SK-N-SH (cell line): Measurements from ENCODE around the gene PLXNB1. TPM values are rescaled to one million over a fixed set of nuclear protein-coding genes. Genes with fewer than 3 reads are reported as not detected.

Experiments used
- CTCF ChIA-PET: fragments of 300-600, 350-600 bp; formaldehyde crosslinking; extraction: SDS; loops from one replicate; lab custom pipeline; 2021; lab: Yijun Ruan, JAX
- POLR2A ChIA-PET: fragments of 350-600 bp; sonication (Branson Sonifier 250); formaldehyde crosslinking; extraction: SDS; loops from one replicate; lab custom pipeline; 2020; ENCODE audit warnings: antibody characterized with exemption, inconsistent platforms; lab: Yijun Ruan, JAX
- DNase-seq: peaks from one replicate; pipeline ENCODE4 v3.0.0; 2012
- H2AFZ ChIP-seq: fragments of 200-600 bp; sonication (generic); 2 replicates; pipeline ENCODE4 v1.8.1; 2016; ENCODE audit warnings: antibody characterized with exemption, mild to moderate bottlenecking, low read depth
- H3F3A ChIP-seq: fragments of 200-600 bp; sonication (generic); replicated peaks from 2 replicates; pipeline ENCODE3; 2016; ENCODE audit warnings: antibody characterized with exemption, mild to moderate bottlenecking; ENCODE audit not compliant: insufficient read depth
- H3K27ac ChIP-seq, 2 experiments: fragments of 200-500 bp in 1 of 2; fragments of 200-600 bp in 1 of 2; sonication (Bioruptor generic) in 1 of 2; sonication (generic), shearing (Covaris generic) in 1 of 2; 2 replicates each; pipeline versions ENCODE4 v1.5.1 to v1.6.1; 2014 to 2016; ENCODE audit warnings: low read depth in 2 of 2, inconsistent platforms in 1 of 2, low read length in 1 of 2, mild to moderate bottlenecking in 1 of 2, mixed read lengths in 1 of 2
- H3K27me3 ChIP-seq: fragments of 200-600 bp; sonication (generic), shearing (Covaris generic); 2 replicates; pipeline ENCODE4 v1.6.1; 2016; ENCODE audit warnings: mixed run types; ENCODE audit not compliant: insufficient read depth
- H3K36me3 ChIP-seq, 2 experiments: fragments of 200-500 bp in 1 of 2; fragments of 200-600 bp in 1 of 2; sonication (Bioruptor generic) in 1 of 2; sonication (generic) in 1 of 2; replicated peaks in 1 of 2; 2 replicates each; pipeline versions ENCODE3 to v1.5.1; 2014 to 2016; ENCODE audit warnings: low read length in 1 of 2, mild to moderate bottlenecking in 1 of 2; ENCODE audit not compliant: insufficient read depth in 2 of 2, control insufficient read depth in 1 of 2
- H3K4me1 ChIP-seq, 2 experiments: fragments of 200-500 bp in 1 of 2; fragments of 200-600 bp in 1 of 2; sonication (Bioruptor generic) in 1 of 2; sonication (generic), shearing (Covaris generic) in 1 of 2; 2 replicates each; pipeline versions ENCODE4 v1.5.1 to v1.6.1; 2014 to 2016; ENCODE audit warnings: low read depth in 1 of 2, low read length in 1 of 2, mixed run types in 1 of 2; ENCODE audit not compliant: insufficient read depth in 2 of 2, control insufficient read depth in 1 of 2
- H3K4me2 ChIP-seq: fragments of 200-600 bp; sonication (generic), shearing (Covaris generic); 2 replicates; pipeline ENCODE4 v1.6.1; 2017; ENCODE audit warnings: mixed run types
- H3K4me3 ChIP-seq, 2 experiments: fragments of 200-500 bp in 1 of 2; fragments of 200-600 bp in 1 of 2; sonication (Bioruptor generic) in 1 of 2; sonication (generic), shearing (Covaris generic) in 1 of 2; 2 replicates each; pipeline versions ENCODE4 v1.5.1 to v1.8.1; 2014 to 2016; ENCODE audit warnings: low read depth in 2 of 2, inconsistent platforms in 1 of 2, low read length in 1 of 2, mild to moderate bottlenecking in 1 of 2, mixed read lengths in 1 of 2, moderate library complexity in 1 of 2
- H3K79me2 ChIP-seq: fragments of 200-600 bp; sonication (generic); 2 replicates; pipeline ENCODE4 v1.8.1; 2017; ENCODE audit warnings: mild to moderate bottlenecking; ENCODE audit not compliant: insufficient read depth
- H3K9ac ChIP-seq: fragments of 200-600 bp; sonication (generic); 2 replicates; pipeline ENCODE4 v1.6.1; 2017; ENCODE audit warnings: mixed run types
- H3K9me2 ChIP-seq: fragments of 200-600 bp; sonication (generic); 2 replicates; pipeline ENCODE4 v1.6.1; 2017; ENCODE audit warnings: mixed run types
- H3K9me3 ChIP-seq: fragments of 200-600 bp; sonication (generic); 2 replicates; pipeline ENCODE4 v1.6.1; 2017; ENCODE audit warnings: mixed run types, mild to moderate bottlenecking, moderate library complexity
- H4K20me1 ChIP-seq: fragments of 200-600 bp; sonication (generic); 2 replicates; pipeline ENCODE4 v1.6.1; 2017; ENCODE audit warnings: mild to moderate bottlenecking, mixed run types; ENCODE audit not compliant: insufficient read depth
- CHD2 ChIP-seq: fragments of 150-350 bp; IDR thresholded peaks from 2 replicates; pipeline ENCODE4 v1.6.1; 2018; ENCODE audit warnings: low read length; ENCODE audit not compliant: partially characterized antibody
- EP300 ChIP-seq, 2 experiments: IDR thresholded peaks; 2 replicates each; pipeline versions ENCODE4 v1.4.0 to v1.6.1; 2012; ENCODE audit warnings: borderline replicate concordance in 1 of 2, low read depth in 1 of 2, low read length in 1 of 2
- EZH2phosphoT487 ChIP-seq: fragments of 200-600 bp; sonication (generic); IDR thresholded peaks from 2 replicates; pipeline ENCODE4 v1.6.1; 2017; ENCODE audit warnings: low read depth, mixed run types, mild to moderate bottlenecking, antibody characterized with exemption, moderate library complexity, borderline replicate concordance
- FOXJ3 ChIP-seq: sonication (generic); formaldehyde crosslinking; IDR thresholded peaks from 2 replicates; pipeline ENCODE4 v1.5.1; 2020; ENCODE audit warnings: mild to moderate bottlenecking, missing genetic modification reagents
- FOXM1 ChIP-seq: IDR thresholded peaks from 2 replicates; pipeline ENCODE4 v1.4.0; 2012; ENCODE audit warnings: low read depth, mild to moderate bottlenecking
- GABPA ChIP-seq: IDR thresholded peaks from 2 replicates; pipeline ENCODE4 v1.4.0; 2012; ENCODE audit warnings: low read depth, mild to moderate bottlenecking
- GATA2 ChIP-seq: sonication (generic); formaldehyde crosslinking; IDR thresholded peaks from 2 replicates; pipeline ENCODE4 v1.5.0; 2020; ENCODE audit warnings: mild to moderate bottlenecking, missing genetic modification reagents
- IRF3 ChIP-seq: fragments of 150-350 bp; IDR thresholded peaks from 2 replicates; pipeline ENCODE4 v1.6.1; 2016; ENCODE audit warnings: mild to moderate bottlenecking, low read depth, low read length
- JUND ChIP-seq: IDR thresholded peaks from 2 replicates; pipeline ENCODE4 v1.4.0; 2012
- MEF2A ChIP-seq: IDR thresholded peaks from 2 replicates; pipeline ENCODE4 v1.4.0; 2012; ENCODE audit warnings: low read depth, borderline replicate concordance
- MXI1 ChIP-seq: IDR thresholded peaks from 2 replicates; pipeline ENCODE4 v1.6.1; 2012; ENCODE audit warnings: mild to moderate bottlenecking, low read depth, low read length, improper control_type of control experiment
- POLR2AphosphoS5 ChIP-seq: IDR thresholded peaks from 2 replicates; pipeline ENCODE4 v1.6.1; 2012; ENCODE audit warnings: low read depth, low read length
- RAD21 ChIP-seq: IDR thresholded peaks from 2 replicates; pipeline ENCODE4 v1.6.1; 2012; ENCODE audit warnings: mild to moderate bottlenecking, low read length
- RCOR1 ChIP-seq: fragments of 150-350 bp; IDR thresholded peaks from 2 replicates; pipeline ENCODE4 v1.6.1; 2017; ENCODE audit warnings: antibody characterized with exemption, low read length
- RFX5 ChIP-seq: IDR thresholded peaks from 2 replicates; pipeline ENCODE4 v1.6.1; 2012; ENCODE audit warnings: mild to moderate bottlenecking, improper control_type of control experiment, low read length
- RXRA ChIP-seq: IDR thresholded peaks from 2 replicates; pipeline ENCODE4 v1.4.0; 2012; ENCODE audit warnings: low read depth, mild to moderate bottlenecking, borderline replicate concordance
- SMC3 ChIP-seq: IDR thresholded peaks from 2 replicates; pipeline ENCODE4 v1.6.1; 2012; ENCODE audit warnings: low read depth, low read length, improper control_type of control experiment
- TCF12 ChIP-seq: IDR thresholded peaks from 2 replicates; pipeline ENCODE4 v1.4.0; 2012
- TEAD4 ChIP-seq: IDR thresholded peaks from 2 replicates; pipeline ENCODE4 v1.4.0; 2012; ENCODE audit warnings: mild to moderate bottlenecking, borderline replicate concordance; ENCODE audit not compliant: insufficient read depth
- USF1 ChIP-seq: IDR thresholded peaks from 2 replicates; pipeline ENCODE4 v1.4.0; 2012; ENCODE audit warnings: low read depth, borderline replicate concordance
- ZBTB33 ChIP-seq: IDR thresholded peaks from 2 replicates; pipeline ENCODE4 v1.4.0; 2012; ENCODE audit warnings: low read depth, borderline replicate concordance
- WGBS: methylation state at CpG from one replicate; pipeline ENCODE4 v1.1.6; 2017; ENCODE audit warnings: low lambda C conversion rate; 5-methylcytosine and 5-hydroxymethylcytosine counted together
- polyA plus RNA-seq, 3 experiments: library from polyadenylated mRNA; depleted of rRNA; stranded (reverse); fragments of >200 nt; gene quantifications; 2 replicates each; pipeline ENCODE4 v1.2.3, GENCODE V29; 2012
- TF ChIP-seq, protein P1 (sequence below): IDR thresholded peaks from 2 replicates; pipeline ENCODE4 v1.4.0; 2012; ENCODE audit warnings: low read depth
- TF ChIP-seq, protein P2 (sequence below): IDR thresholded peaks from 2 replicates; pipeline ENCODE4 v1.6.1; 2012; ENCODE audit warnings: mild to moderate bottlenecking, low read depth, low read length, moderate library complexity
- TF ChIP-seq, protein P3 (sequence below): fragments of 200-600 bp; sonication (generic); IDR thresholded peaks from 2 replicates; pipeline ENCODE4 v1.6.1; 2017; ENCODE audit warnings: antibody characterized with exemption, mild to moderate bottlenecking, moderate library complexity

PLXNB1 gene
- polyA plus RNA-seq, 1 of the 3 experiments (the other 2 are of a cell fraction) = 39.8 TPM

- ChIA-PET CTCF (interaction anchor here (0.9 to 15.6 kb wide), 8 partner anchors 12 to 129 kb away, joined by 3 to 399 read pairs (median 12); partner anchors contain the start of genes FBXW12 and PLXNB1), POLR2A (interaction anchor here (2.0 kb wide), 1 partner anchor 34 kb away, joined by 8 read pairs; no protein-coding TSS in a partner anchor)
- peaks cover 0 to 17% of the 10 kb centered on the region in 2 experiments for H3K36me3 ChIP-seq
- H3K4me2 ChIP-seq = peak overlapping the region; percentile 35; the same call in 1 of the 2 replicates
- DNase-seq = peak; percentile 18
- no peak overlapping the region for H3K4me3 ChIP-seq
- peaks cover 12% of the 10 kb centered on the region for H3F3A ChIP-seq
- H3K27me3 ChIP-seq = no peaks in the 10 kb centered on the region
- H3K27ac ChIP-seq = peak overlapping the region in 1 of 2 experiments; percentile 65; a peak in 3 of 4 replicates
- H3K9me3 ChIP-seq = no peaks in the 10 kb centered on the region
- no peak overlapping the region for H2AFZ ChIP-seq
- H4K20me1 ChIP-seq = no peaks in the 10 kb centered on the region
- no peak overlapping the region for H3K9ac ChIP-seq
- no peaks in the 10 kb centered on the region for H3K79me2 ChIP-seq
- no peaks in the 10 kb centered on the region for H3K9me2 ChIP-seq
- WGBS = 19% methylated on average over 8 of the region's 8 CpGs
- peaks cover 6 to 23% of the 10 kb centered on the region in 2 experiments; a peak in 2 of 4 replicates for H3K4me1 ChIP-seq
- peak; percentile 75 for TF ChIP-seq USF1
- TF ChIP-seq RXRA = no peak; the same call in 1 of the 2 replicates
- TF ChIP-seq, protein P1, sequence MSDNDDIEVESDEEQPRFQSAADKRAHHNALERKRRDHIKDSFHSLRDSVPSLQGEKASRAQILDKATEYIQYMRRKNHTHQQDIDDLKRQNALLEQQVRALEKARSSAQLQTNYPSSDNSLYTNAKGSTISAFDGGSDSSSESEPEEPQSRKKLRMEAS = peak; percentile 97
- TF ChIP-seq IRF3 = no peak
- no peak for TF ChIP-seq EZH2phosphoT487
- no peak for TF ChIP-seq TEAD4
- no peak for TF ChIP-seq RAD21
- no peak for TF ChIP-seq GATA2
- TF ChIP-seq JUND = peak; percentile 87
- no peak for TF ChIP-seq ZBTB33
- TF ChIP-seq, protein P2, sequence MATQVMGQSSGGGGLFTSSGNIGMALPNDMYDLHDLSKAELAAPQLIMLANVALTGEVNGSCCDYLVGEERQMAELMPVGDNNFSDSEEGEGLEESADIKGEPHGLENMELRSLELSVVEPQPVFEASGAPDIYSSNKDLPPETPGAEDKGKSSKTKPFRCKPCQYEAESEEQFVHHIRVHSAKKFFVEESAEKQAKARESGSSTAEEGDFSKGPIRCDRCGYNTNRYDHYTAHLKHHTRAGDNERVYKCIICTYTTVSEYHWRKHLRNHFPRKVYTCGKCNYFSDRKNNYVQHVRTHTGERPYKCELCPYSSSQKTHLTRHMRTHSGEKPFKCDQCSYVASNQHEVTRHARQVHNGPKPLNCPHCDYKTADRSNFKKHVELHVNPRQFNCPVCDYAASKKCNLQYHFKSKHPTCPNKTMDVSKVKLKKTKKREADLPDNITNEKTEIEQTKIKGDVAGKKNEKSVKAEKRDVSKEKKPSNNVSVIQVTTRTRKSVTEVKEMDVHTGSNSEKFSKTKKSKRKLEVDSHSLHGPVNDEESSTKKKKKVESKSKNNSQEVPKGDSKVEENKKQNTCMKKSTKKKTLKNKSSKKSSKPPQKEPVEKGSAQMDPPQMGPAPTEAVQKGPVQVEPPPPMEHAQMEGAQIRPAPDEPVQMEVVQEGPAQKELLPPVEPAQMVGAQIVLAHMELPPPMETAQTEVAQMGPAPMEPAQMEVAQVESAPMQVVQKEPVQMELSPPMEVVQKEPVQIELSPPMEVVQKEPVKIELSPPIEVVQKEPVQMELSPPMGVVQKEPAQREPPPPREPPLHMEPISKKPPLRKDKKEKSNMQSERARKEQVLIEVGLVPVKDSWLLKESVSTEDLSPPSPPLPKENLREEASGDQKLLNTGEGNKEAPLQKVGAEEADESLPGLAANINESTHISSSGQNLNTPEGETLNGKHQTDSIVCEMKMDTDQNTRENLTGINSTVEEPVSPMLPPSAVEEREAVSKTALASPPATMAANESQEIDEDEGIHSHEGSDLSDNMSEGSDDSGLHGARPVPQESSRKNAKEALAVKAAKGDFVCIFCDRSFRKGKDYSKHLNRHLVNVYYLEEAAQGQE = 0 out of 2 replicates have a peak, but pooled peaks have one; percentile 10
- TF ChIP-seq EP300 (IDR thresholded peaks at IDR 0.05; ENCODE audit: borderline replicate concordance in 1 of 2, low read depth in 1 of 2, low read length in 1 of 2) = peak in 1 of 2 experiments; percentile 67; a peak in 2 of 4 replicates
- TF ChIP-seq MXI1 = no peak
- no peak; the same call in none of the 2 replicates for TF ChIP-seq TCF12
- no peak for TF ChIP-seq FOXM1
- no peak for TF ChIP-seq MEF2A
- no peak for TF ChIP-seq RFX5
- TF ChIP-seq POLR2AphosphoS5 = peak; percentile 28; the same call in 1 of the 2 replicates
- no peak for TF ChIP-seq CHD2
- TF ChIP-seq, protein P3, sequence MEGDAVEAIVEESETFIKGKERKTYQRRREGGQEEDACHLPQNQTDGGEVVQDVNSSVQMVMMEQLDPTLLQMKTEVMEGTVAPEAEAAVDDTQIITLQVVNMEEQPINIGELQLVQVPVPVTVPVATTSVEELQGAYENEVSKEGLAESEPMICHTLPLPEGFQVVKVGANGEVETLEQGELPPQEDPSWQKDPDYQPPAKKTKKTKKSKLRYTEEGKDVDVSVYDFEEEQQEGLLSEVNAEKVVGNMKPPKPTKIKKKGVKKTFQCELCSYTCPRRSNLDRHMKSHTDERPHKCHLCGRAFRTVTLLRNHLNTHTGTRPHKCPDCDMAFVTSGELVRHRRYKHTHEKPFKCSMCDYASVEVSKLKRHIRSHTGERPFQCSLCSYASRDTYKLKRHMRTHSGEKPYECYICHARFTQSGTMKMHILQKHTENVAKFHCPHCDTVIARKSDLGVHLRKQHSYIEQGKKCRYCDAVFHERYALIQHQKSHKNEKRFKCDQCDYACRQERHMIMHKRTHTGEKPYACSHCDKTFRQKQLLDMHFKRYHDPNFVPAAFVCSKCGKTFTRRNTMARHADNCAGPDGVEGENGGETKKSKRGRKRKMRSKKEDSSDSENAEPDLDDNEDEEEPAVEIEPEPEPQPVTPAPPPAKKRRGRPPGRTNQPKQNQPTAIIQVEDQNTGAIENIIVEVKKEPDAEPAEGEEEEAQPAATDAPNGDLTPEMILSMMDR = no peak
- TF ChIP-seq SMC3 = no peak
- TF ChIP-seq GABPA = 0 out of 2 replicates have a peak, but pooled peaks have one; percentile 21
- no peak for TF ChIP-seq FOXJ3
- no peak for TF ChIP-seq RCOR1
Measured at GRCh38 chr3:48402281-48402732, 27.6 kb downstream of the PLXNB1 start.
